ENCODE results near the gene GGCX. TPM values are rescaled to one million over a fixed set of nuclear protein-coding genes. Genes with fewer than 3 reads are reported as not detected.

GGCX gene
- total and polyA plus RNA-seq, 9 of the 15 experiments (the other 6 are each of a cell fraction or from before 2014, with no cell fraction given): 14.4 to 47.1 (median 28.1) TPM

GRCh38 chr2:85503168-85503850 lies 58.0 kb downstream of the GGCX start (continued):
- no peak for TF ChIP-seq NRF1 (conservative IDR thresholded peaks at IDR 0.05 in 1 of 2, IDR thresholded peaks at IDR 0.05 in 1 of 2)

DNA sequence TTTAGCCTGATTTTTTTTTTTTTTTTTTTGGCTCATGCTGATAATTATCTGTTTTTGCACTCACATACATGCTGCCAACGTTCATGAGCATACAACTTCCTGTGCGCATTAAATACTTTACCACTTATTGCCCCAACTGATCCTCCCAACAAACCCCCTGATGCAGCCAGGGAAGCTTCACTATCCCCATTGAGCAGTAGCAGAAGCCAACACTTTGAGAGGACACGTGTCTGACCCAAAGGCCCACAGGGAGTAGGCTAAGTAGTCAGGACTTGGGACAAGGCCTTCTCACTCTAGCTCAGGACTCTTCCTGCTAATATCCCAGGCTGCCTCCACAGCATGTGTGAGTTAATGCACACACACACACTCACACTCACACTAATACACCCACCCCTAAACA lies 58.6 kb downstream of the GGCX start:
- intact Hi-C loops (cut with micrococcal nuclease): no loop called here
- H3K27ac ChIP-seq (ENCODE audit: extremely low read depth, low read depth, low read length): peak overlapping the region; percentile 33; the same call in 1 of the 3 replicates
- CTCF ChIA-PET (ENCODE audit: low intra/inter-chr PET ratio): no interaction called here
- TF ChIP-seq ZNF592 (IDR thresholded peaks at IDR 0.05) (peak; percentile 26; the same call in 1 of the 2 replicates), ZBTB11 (CRISPR knock-in tag; IDR thresholded peaks at IDR 0.05) (0 out of 6 replicates have a peak, but pooled peaks of 1 of the 3 experiments have one; percentile 30)

More for the DNA sequence above, 58.6 kb downstream of the GGCX start:
- ATAC-seq (no peak), DNase-seq (ENCODE audit: extremely low read depth in 1 of 4, low spot score in 3 of 4) (no peak), FAIRE-seq (no peak)
- no TSS peak for BruUV-seq (replicated peaks)
- Histone ChIP-seq H3K79me2 (ENCODE audit: control insufficient read depth, insufficient read depth, low read length) (peaks cover 11% of the 10 kb centered on the region), H3K4me1 (replicated peaks in 1 of 2; ENCODE audit: control insufficient read depth in 2 of 2, insufficient read depth in 2 of 2, low read length in 2 of 2) (peaks cover 44 to 53% of the 10 kb centered on the region in 2 experiments), H3K36me3 (ENCODE audit: control insufficient read depth, insufficient read depth, low read length) (no peaks in the 10 kb centered on the region), H2AFZ (ENCODE audit: low read depth, low read length) (peak overlapping the region; percentile 29), H4K20me1 (replicated peaks; ENCODE audit: control insufficient read depth, insufficient read depth, low read length) (no peaks in the 10 kb centered on the region), H3K4me3 (no peak overlapping the region), H3K4me2 (ENCODE audit: insufficient read depth, low read length) (no peak overlapping the region), H3K9ac (ENCODE audit: insufficient read depth in 1 of 2, low read depth in 2 of 2, low read length in 2 of 2) (no peak overlapping the region; a peak in 1 of 4 replicates), H3K9me3 (replicated peaks; ENCODE audit: control insufficient read depth, insufficient read depth, low read depth, low read length) (no peaks in the 10 kb centered on the region), H3K9me1 (ENCODE audit: control insufficient read depth, insufficient read depth, low read length) (no peaks in the 10 kb centered on the region), H3K27me3 (ENCODE audit: control insufficient read depth in 2 of 2, insufficient read depth in 2 of 2, low read length in 2 of 2) (no peaks in the 10 kb centered on the region)
- WGBS (ENCODE audit: insufficient coverage, low coverage, missing lambda C conversion rate): 15% methylated on average over 1 of the region's 3 CpGs
- in situ Hi-C loops (cut with MboI): no loop called here
- POLR2A ChIA-PET: interaction anchor here (1.4 to 4.0 kb wide), 2 partner anchors 37 to 43 kb away, joined by 4 to 23 read pairs; partner anchors contain the start of gene MAT2A

Data from K562 (cell line).